Measurements from ENCODE around the gene PROB1. TPM values are rescaled to one million over a fixed set of nuclear protein-coding genes. Genes with fewer than 3 reads are reported as not detected.
"Not testable (repeated sequence)": the region's sequence is repeated elsewhere in the genome, so short reads cannot be mapped to it uniquely, and the experiment has no call there.

Gene PROB1
- total RNA-seq, 2 experiments from 2014 or later = 5.5 TPM

GRCh38 chr5:139363937-139364336 lies 31.0 kb downstream of the PROB1 start:
- no peak overlapping the region for H3K4me3 Mint-ChIP-seq
- CTCF ChIA-PET = no interaction called here
- POLR2A ChIA-PET = interaction anchor here (1.3 kb wide), 1 partner anchor 26 kb away, joined by 3 read pairs; the partner anchor contains the start of gene MZB1
- peaks cover 11% of the 10 kb centered on the region for H3K4me1 Mint-ChIP-seq
- no peaks in the 10 kb centered on the region for H3K9me3 Mint-ChIP-seq
- H3K36me3 Mint-ChIP-seq (ENCODE audit: low read depth) = peaks cover 41% of the 10 kb centered on the region
- no peak overlapping the region for H3K27ac Mint-ChIP-seq
- H3K27me3 Mint-ChIP-seq = no peaks in the 10 kb centered on the region
- DNase-seq = no peak

- H3K27me3 Mint-ChIP-seq = no peaks in the 10 kb centered on the region
- DNase-seq = no peak
- no peak overlapping the region for H3K27ac Mint-ChIP-seq
- no peaks in the 10 kb centered on the region for H3K9me3 Mint-ChIP-seq
- H3K4me3 Mint-ChIP-seq = no peak overlapping the region
- CTCF ChIA-PET = interaction anchor here (0.5 to 1.1 kb wide), 3 partner anchors 58 to 963 kb away, joined by 4 to 7 read pairs (median 4); no protein-coding TSS in a partner anchor
- POLR2A ChIA-PET = interaction anchor here (1.4 kb wide), 1 partner anchor 20 kb away, joined by 4 read pairs; the partner anchor contains the start of gene PAIP2
- H3K36me3 Mint-ChIP-seq (ENCODE audit: low read depth) = peaks cover 42% of the 10 kb centered on the region
- H3K4me1 Mint-ChIP-seq = peaks cover 14% of the 10 kb centered on the region
These were observed 33.0 kb downstream of the PROB1 start for GRCh38 chr5:139361835-139362429.

GRCh38 chr5:139360384-139360783 lies 34.5 kb downstream of the PROB1 start:
- Mint-ChIP-seq H3K27ac (no peak overlapping the region), H3K27me3 (no peaks in the 10 kb centered on the region), H3K36me3 (ENCODE audit: low read depth) (peaks cover 35% of the 10 kb centered on the region), H3K4me3 (no peak overlapping the region), H3K9me3 (no peaks in the 10 kb centered on the region), H3K4me1 (peaks cover 15% of the 10 kb centered on the region)
- ChIA-PET POLR2A (no interaction called here), CTCF (no interaction called here)
- DNase-seq = no peak

GRCh38 chr5:139358064-139358463 lies 36.8 kb downstream of the PROB1 start:
- H3K36me3 Mint-ChIP-seq (ENCODE audit: low read depth) = peaks cover 29% of the 10 kb centered on the region
- peaks cover 4% of the 10 kb centered on the region for H3K9me3 Mint-ChIP-seq
- DNase-seq = no peak
- peaks cover 8% of the 10 kb centered on the region for H3K4me1 Mint-ChIP-seq
- CTCF ChIA-PET = no interaction called here
- H3K27ac Mint-ChIP-seq = no peak overlapping the region
- POLR2A ChIA-PET = no interaction called here
- H3K27me3 Mint-ChIP-seq = no peaks in the 10 kb centered on the region
- no peak overlapping the region for H3K4me3 Mint-ChIP-seq

GRCh38 chr5:139355900-139356299 lies 39.0 kb downstream of the PROB1 start:
- CTCF ChIA-PET, H3K4me1 Mint-ChIP-seq, H3K9me3 Mint-ChIP-seq, H3K27me3 Mint-ChIP-seq, H3K27ac Mint-ChIP-seq, DNase-seq, H3K4me3 Mint-ChIP-seq: not testable (repeated sequence)
- H3K36me3 Mint-ChIP-seq (ENCODE audit: low read depth) = peaks cover 33% of the 10 kb centered on the region
- POLR2A ChIA-PET = interaction anchor here (1.2 kb wide), 1 partner anchor 14 kb away, joined by 5 read pairs; the partner anchor contains the start of gene PAIP2

GRCh38 chr5:139354186-139354585 lies 40.7 kb downstream of the PROB1 start:
- H3K4me1 Mint-ChIP-seq = peaks cover 7% of the 10 kb centered on the region
- H3K27ac Mint-ChIP-seq = no peak overlapping the region
- ChIA-PET POLR2A (interaction anchor here (2.2 kb wide), 1 partner anchor 12 kb away, joined by 9 read pairs; the partner anchor contains the start of gene PAIP2), CTCF (interaction anchor here (0.5 kb wide), 1 partner anchor 84 kb away, joined by 3 read pairs; no protein-coding TSS in a partner anchor)
- no peak overlapping the region for H3K4me3 Mint-ChIP-seq
- no peak for DNase-seq
- peaks cover 30% of the 10 kb centered on the region for H3K36me3 Mint-ChIP-seq (ENCODE audit: low read depth)
- no peaks in the 10 kb centered on the region for H3K27me3 Mint-ChIP-seq
- peaks cover 4% of the 10 kb centered on the region for H3K9me3 Mint-ChIP-seq

GRCh38 chr5:139347863-139348262 lies 47.0 kb downstream of the PROB1 start:
- peaks cover 37% of the 10 kb centered on the region for H3K36me3 Mint-ChIP-seq (ENCODE audit: low read depth)
- H3K27me3 Mint-ChIP-seq, H3K27ac Mint-ChIP-seq, DNase-seq, H3K9me3 Mint-ChIP-seq, CTCF ChIA-PET, H3K4me3 Mint-ChIP-seq: not testable (repeated sequence)
- POLR2A ChIA-PET = interaction anchor here (1.3 kb wide), 1 partner anchor 11 kb away, joined by 3 read pairs; no protein-coding TSS in a partner anchor
- peaks cover 28% of the 10 kb centered on the region for H3K4me1 Mint-ChIP-seq

- POLR2A ChIA-PET = interaction anchor here (3.3 kb wide), 1 partner anchor 47 kb away, joined by 7 read pairs; no protein-coding TSS in a partner anchor
- DNase-seq, H3K4me3 Mint-ChIP-seq, H3K9me3 Mint-ChIP-seq, H3K27me3 Mint-ChIP-seq, CTCF ChIA-PET, H3K27ac Mint-ChIP-seq: not testable (repeated sequence)
- H3K4me1 Mint-ChIP-seq = peaks cover 43% of the 10 kb centered on the region
- peaks cover 34% of the 10 kb centered on the region for H3K36me3 Mint-ChIP-seq (ENCODE audit: low read depth)
These were observed 49.5 kb downstream of the PROB1 start for GRCh38 chr5:139345442-139345841.

GRCh38 chr5:139344177-139344576 lies 50.7 kb downstream of the PROB1 start:
- CTCF ChIA-PET = interaction anchor here (0.9 to 1.2 kb wide), 2 partner anchors 9 to 25 kb away, joined by 3 read pairs; no protein-coding TSS in a partner anchor
- Mint-ChIP-seq H3K4me3 (no peak overlapping the region), H3K9me3 (no peaks in the 10 kb centered on the region), H3K4me1 (peaks cover 49% of the 10 kb centered on the region), H3K36me3 (ENCODE audit: low read depth) (peaks cover 34% of the 10 kb centered on the region), H3K27me3 (no peaks in the 10 kb centered on the region), H3K27ac (no peak overlapping the region)
- POLR2A ChIA-PET = interaction anchor here (3.3 kb wide), 1 partner anchor 48 kb away, joined by 7 read pairs; no protein-coding TSS in a partner anchor
- DNase-seq = no peak

GRCh38 chr5:139343476-139343875 lies 51.4 kb downstream of the PROB1 start:
- Mint-ChIP-seq H3K36me3 (ENCODE audit: low read depth) (peaks cover 29% of the 10 kb centered on the region), H3K27ac (peak overlapping the region; percentile 99), H3K9me3 (no peaks in the 10 kb centered on the region), H3K4me3 (peak overlapping the region; percentile 98), H3K4me1 (peaks cover 49% of the 10 kb centered on the region), H3K27me3 (no peaks in the 10 kb centered on the region)
- ChIA-PET CTCF (interaction anchor here (0.9 to 1.2 kb wide), 2 partner anchors 10 to 25 kb away, joined by 3 read pairs; no protein-coding TSS in a partner anchor), POLR2A (interaction anchor here (3.3 kb wide), 1 partner anchor 49 kb away, joined by 7 read pairs; no protein-coding TSS in a partner anchor)
- no peak for DNase-seq

- ChIA-PET POLR2A (interaction anchor here (0.7 to 3.8 kb wide), 44 partner anchors 9 to 799 kb away, joined by 3 to 122 read pairs (median 6); partner anchors contain the start of genes ETF1, HSPA9, MATR3 and MZB1), CTCF (interaction anchor here (0.7 to 3.2 kb wide), 14 partner anchors 9 to 553 kb away, joined by 3 to 23 read pairs (median 5); partner anchors contain the start of genes MATR3 and MZB1)
- H3K36me3 Mint-ChIP-seq (ENCODE audit: low read depth) = peaks cover 29% of the 10 kb centered on the region
- peaks cover 49% of the 10 kb centered on the region for H3K4me1 Mint-ChIP-seq
- peak overlapping the region; percentile 98 for H3K4me3 Mint-ChIP-seq
- H3K27ac Mint-ChIP-seq = peak overlapping the region; percentile 99
- no peaks in the 10 kb centered on the region for H3K9me3 Mint-ChIP-seq
- no peak for DNase-seq
- H3K27me3 Mint-ChIP-seq = no peaks in the 10 kb centered on the region
These were observed 52.5 kb downstream of the PROB1 start for GRCh38 chr5:139342423-139342723.

GRCh38 chr5:139341689-139342422 lies 53.0 kb downstream of the PROB1 start, which contains the start of gene PAIP2:
Gene PAIP2, plus strand, starts transcription at chr5:139341854. Its CDS starts 21,931 bp downstream, at chr5:139363785.
- DNase-seq = peak; percentile 97
- Mint-ChIP-seq H3K4me1 (peaks cover 48% of the 10 kb centered on the region), H3K27me3 (no peaks in the 10 kb centered on the region), H3K4me3 (peak within 1 kb of the TSS; percentile 98), H3K36me3 (ENCODE audit: low read depth) (peaks cover 27% of the 10 kb centered on the region), H3K27ac (peak within 1 kb of the TSS; percentile 99), H3K9me3 (no peaks in the 10 kb centered on the region)
- ChIA-PET POLR2A (interaction anchor here (0.7 to 3.8 kb wide), 48 partner anchors 9 to 798 kb away, joined by 3 to 122 read pairs (median 6); partner anchors contain the start of genes ETF1, HSPA9, MATR3 and MZB1), CTCF (interaction anchor here (0.6 to 3.2 kb wide), 20 partner anchors 9 to 928 kb away, joined by 3 to 23 read pairs (median 4); partner anchors contain the start of genes ETF1, MATR3 and MZB1)
